Measurements from ENCODE around the gene RPS6KA2.
"Not testable (repeated sequence)": the region's sequence is repeated elsewhere in the genome, so short reads cannot be mapped to it uniquely, and the experiment has no call there.

Gene RPS6KA2

GRCh38 chr6:166655713-166656229 is 28.7 kb upstream of the RPS6KA2 start:
- DNase-seq: no peak

- DNase-seq: no peak
Observed at GRCh38 chr6:166655251-166655650, 28.2 kb upstream of the RPS6KA2 start.

GRCh38 chr6:166654573-166654972 is 27.5 kb upstream of the RPS6KA2 start:
- DNase-seq: no peak

GRCh38 chr6:166653639-166653941 is 26.5 kb upstream of the RPS6KA2 start:
- DNase-seq: no peak

GRCh38 chr6:166650824-166651807 is 24.1 kb upstream of the RPS6KA2 start:
- no peak for DNase-seq

GRCh38 chr6:166650047-166650446 is 23.0 kb upstream of the RPS6KA2 start:
- no peak for DNase-seq

GRCh38 chr6:166648846-166649245 is 21.8 kb upstream of the RPS6KA2 start:
- DNase-seq: no peak

GRCh38 chr6:166647896-166648295 is 20.8 kb upstream of the RPS6KA2 start:
- DNase-seq: no peak

GRCh38 chr6:166646716-166647115 is 19.7 kb upstream of the RPS6KA2 start:
- DNase-seq: no peak

GRCh38 chr6:166645896-166646295 is 18.8 kb upstream of the RPS6KA2 start:
- no peak for DNase-seq

GRCh38 chr6:166644681-166645080 is 17.6 kb upstream of the RPS6KA2 start:
- no peak for DNase-seq

GRCh38 chr6:166643891-166644590 is 17.0 kb upstream of the RPS6KA2 start:
- no peak for DNase-seq

GRCh38 chr6:166642646-166643045 is 15.6 kb upstream of the RPS6KA2 start:
- DNase-seq: no peak

GRCh38 chr6:166640342-166641043 is 13.4 kb upstream of the RPS6KA2 start:
- DNase-seq: no peak

GRCh38 chr6:166639921-166640320 is 12.9 kb upstream of the RPS6KA2 start:
- no peak for DNase-seq

- no peak for DNase-seq
Observed at GRCh38 chr6:166638573-166638964, 11.5 kb upstream of the RPS6KA2 start.

GRCh38 chr6:166637812-166638572 is 10.9 kb upstream of the RPS6KA2 start:
- no peak for DNase-seq

- no peak for DNase-seq
Observed at GRCh38 chr6:166636934-166637333, 9.9 kb upstream of the RPS6KA2 start.

- no peak for DNase-seq
Observed at GRCh38 chr6:166636191-166636933, 9.3 kb upstream of the RPS6KA2 start.

GRCh38 chr6:166635013-166635970 is 8.2 kb upstream of the RPS6KA2 start:
- no peak for DNase-seq

- not testable (repeated sequence) for DNase-seq
Observed at GRCh38 chr6:166634581-166634980, 7.5 kb upstream of the RPS6KA2 start.
